ENCODE results near the gene KIF4A.
A peak's percentile ranks its signal among the peaks of the same experiment; 100 is the strongest.

The KIF4A gene

DNA sequence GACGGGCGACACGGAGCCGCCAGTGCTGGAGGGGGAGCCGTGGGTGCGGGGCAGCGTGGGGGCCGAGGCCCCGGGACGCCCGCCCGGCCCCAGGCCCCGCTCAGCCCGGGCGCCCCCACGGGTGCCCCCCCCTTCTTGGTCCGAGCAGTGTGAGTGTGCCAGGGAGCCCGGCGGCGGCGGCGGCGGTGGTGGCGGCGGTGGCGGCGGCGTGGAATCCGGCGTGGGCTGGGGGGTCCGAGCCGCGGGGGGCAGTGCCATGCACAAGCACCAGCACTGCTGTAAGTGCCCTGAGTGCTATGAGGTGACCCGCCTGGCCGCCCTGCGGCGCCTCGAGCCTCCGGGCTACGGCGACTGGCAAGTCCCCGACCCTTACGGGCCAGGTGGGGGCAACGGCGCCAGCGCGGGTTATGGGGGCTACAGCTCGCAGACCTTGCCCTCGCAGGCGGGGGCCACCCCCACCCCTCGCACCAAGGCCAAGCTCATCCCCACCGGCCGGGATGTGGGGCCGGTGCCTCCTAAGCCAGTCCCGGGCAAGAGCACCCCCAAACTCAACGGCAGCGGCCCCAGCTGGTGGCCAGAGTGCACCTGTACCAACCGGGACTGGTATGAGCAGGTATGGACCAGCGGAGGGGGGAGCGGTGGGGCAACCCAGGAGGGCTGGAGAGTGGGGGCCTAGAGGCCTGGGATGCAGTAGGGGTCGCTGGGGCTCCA is 155.2 kb downstream of the KIF4A start:
- DNase-seq, result no peak

GRCh38 chrX:70445951-70446350 is 156.0 kb downstream of the KIF4A start:
- DNase-seq, result no peak

GRCh38 chrX:70446380-70447350 is 156.8 kb downstream of the KIF4A start:
- DNase-seq, result no peak

- DNase-seq, result no peak
Measured at GRCh38 chrX:70449457-70449966, 159.6 kb downstream of the KIF4A start.

GRCh38 chrX:70452143-70452733 is 162.3 kb downstream of the KIF4A start:
- DNase-seq, result peak; percentile 67

GRCh38 chrX:70453024-70453618 is 163.2 kb downstream of the KIF4A start:
- no peak for DNase-seq

GRCh38 chrX:70454441-70455365 is 164.8 kb downstream of the KIF4A start:
- DNase-seq, result peak; percentile 76

DNA sequence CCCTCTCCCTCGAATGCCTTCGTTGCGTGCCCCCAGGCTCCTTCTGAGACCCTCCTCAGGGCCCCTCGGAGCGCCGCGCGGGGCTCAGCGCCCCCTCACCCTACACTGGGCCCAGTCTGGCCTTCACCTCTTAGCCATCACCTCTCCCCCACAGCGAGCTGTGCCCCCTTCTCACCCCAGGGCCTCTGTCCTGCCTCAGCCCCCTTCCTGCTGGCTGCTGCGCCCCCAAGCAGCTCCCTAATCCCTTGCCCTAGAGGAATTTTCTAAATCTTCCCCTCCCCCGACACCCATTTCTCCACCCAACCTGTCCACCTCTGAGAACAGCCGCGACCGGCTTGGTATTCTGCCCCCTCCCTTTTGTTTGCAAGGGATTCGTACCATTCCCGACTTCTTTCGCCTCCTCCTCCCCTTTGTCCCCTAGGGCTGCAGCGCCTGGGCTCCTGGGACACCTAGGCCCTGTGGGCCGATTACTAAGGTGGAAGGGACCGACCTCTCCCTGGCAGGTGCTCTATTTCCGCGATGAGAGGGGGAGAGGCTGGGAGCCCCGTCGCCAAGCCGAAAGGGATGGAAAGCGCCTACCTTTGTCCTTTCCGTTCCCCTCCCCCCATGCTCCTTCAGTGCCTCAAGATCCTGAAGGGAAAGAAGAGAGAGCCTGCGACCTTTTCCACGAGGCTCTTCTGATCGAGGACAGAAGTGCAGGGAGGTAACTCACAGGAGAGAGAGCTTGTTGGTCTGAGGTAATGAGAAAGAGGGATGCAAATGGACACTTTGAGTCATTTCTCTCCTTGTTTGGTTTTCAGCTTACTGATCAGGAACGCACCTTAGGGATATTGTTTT is 165.7 kb downstream of the KIF4A start:
- no peak for DNase-seq

DNA sequence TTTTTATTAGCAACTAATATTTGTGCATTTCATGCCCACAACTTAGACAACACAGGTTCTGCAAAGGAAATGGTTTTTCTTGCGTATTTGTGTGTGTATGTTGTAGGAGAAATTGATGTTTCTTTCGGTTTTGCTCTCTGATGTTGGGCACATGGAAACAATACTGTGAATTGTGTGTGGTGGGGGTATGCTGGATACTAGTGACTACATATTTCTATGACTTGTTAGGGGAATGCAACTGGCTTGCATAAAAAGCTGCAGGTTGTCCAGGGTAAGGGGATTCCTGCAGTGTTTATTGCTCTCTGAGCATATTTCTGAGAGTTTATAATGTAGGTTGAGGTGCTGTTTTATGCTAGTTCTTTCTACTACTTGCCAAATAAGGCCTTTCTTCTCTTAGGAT is 166.4 kb downstream of the KIF4A start:
- DNase-seq, result no peak

GRCh38 chrX:70461026-70461425 is 171.1 kb downstream of the KIF4A start:
- DNase-seq, result no peak

DNA sequence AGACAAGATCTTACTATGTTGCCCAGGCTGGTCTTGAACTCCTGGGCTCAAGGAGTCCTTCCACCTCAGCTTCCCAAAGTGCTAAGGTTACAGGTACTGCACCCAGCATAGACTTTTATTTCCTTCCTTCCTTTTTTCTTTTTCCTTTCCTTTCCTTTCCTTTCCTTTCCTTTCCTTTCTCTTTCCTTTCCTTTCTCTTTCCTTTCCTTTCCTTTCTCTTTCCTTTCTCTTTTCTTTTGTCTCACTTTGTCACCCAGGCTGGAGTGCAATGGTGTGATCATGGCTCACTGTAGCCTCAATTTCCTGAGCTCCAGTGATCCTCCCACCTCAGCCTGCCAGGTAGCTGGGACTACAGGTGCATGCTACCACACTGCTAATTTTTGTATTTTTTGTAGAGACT is 174.1 kb downstream of the KIF4A start:
- no peak for DNase-seq

DNA sequence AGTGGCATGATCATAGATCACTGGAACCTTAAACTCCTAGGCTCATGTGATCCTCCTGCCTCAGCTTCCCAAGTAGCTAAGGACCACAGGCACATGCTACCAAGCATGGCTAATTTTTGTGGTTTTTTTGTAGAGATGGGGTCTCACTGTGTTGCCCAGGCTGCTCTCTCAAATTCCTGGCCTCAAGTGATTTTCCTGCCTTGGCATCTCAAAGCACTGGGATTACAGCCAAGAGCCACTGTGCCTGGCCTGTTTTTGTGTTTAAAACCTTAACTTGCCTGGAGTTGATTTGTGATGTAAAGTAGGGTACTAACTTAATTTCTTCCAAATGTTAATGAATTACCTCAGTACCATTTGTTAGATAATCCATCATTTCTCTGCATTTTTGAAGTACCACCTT is 177.1 kb downstream of the KIF4A start:
- DNase-seq, result no peak

DNA sequence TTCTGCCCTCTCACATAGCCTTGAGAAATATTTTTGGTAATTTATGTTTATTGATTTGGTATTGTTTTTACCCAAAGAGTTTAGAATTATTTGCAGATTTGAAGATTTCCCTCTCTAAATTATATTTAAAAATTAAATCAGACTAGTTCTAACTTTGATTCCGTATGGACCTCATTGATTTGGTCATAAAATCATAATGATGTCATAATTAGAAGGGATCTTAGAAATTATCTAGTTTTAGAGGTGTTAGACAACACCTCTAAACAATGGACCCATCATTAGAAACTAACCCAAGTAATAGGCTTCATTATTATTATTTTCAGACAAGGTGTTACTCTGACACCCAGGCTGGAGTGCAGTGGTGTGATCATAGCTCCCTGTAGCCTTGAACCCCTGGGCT is 178.8 kb downstream of the KIF4A start:
- no peak for DNase-seq

All from activated CD4-positive, alpha-beta T cell treated with anti-CD3 and anti-CD28 coated beads for 48 hours (primary cell).